C4-2B (cell line): Measurements from ENCODE around the gene SCUBE3.

Experiments used
- CTCF ChIP-seq: fragments of 450-650 bp; conservative IDR thresholded peaks from 2 replicates; pipeline ENCODE4 v1.5.1; 2017; ENCODE audit warnings: mild to moderate bottlenecking
- ZFX ChIP-seq: fragments of 450-650 bp; IDR thresholded peaks from 2 replicates; pipeline ENCODE4 v1.6.1; 2017

- TF ChIP-seq CTCF (no peak), ZFX (no peak)
Observed at GRCh38 chr6:35264550-35265274, 51.0 kb downstream of the SCUBE3 start.
